ENCODE measurements around the gene PRM2.
"Not testable (repeated sequence)": the region's sequence is repeated elsewhere in the genome, so short reads cannot be mapped to it uniquely, and the experiment has no call there.

PRM2 gene

GRCh38 chr16:11307639-11308492, 31.6 kb upstream of the PRM2 start:
- DNase-seq (ENCODE audit: low read depth), result no peak

- no peak for DNase-seq (ENCODE audit: low read depth)
Measured at GRCh38 chr16:11306997-11307638, 30.8 kb upstream of the PRM2 start.

- DNase-seq (ENCODE audit: low read depth), result no peak
Measured at GRCh38 chr16:11306381-11306780, 30.1 kb upstream of the PRM2 start.

GRCh38 chr16:11303405-11304138, 27.3 kb upstream of the PRM2 start:
- no peak for DNase-seq (ENCODE audit: low read depth)

GRCh38 chr16:11302977-11303376, 26.7 kb upstream of the PRM2 start:
- DNase-seq (ENCODE audit: low read depth), result no peak

GRCh38 chr16:11301645-11302501, 25.6 kb upstream of the PRM2 start:
- no peak for DNase-seq (ENCODE audit: low read depth)

GRCh38 chr16:11300560-11300892, 24.2 kb upstream of the PRM2 start:
- no peak for DNase-seq (ENCODE audit: low read depth)

GRCh38 chr16:11299865-11300559, 23.7 kb upstream of the PRM2 start:
- no peak for DNase-seq (ENCODE audit: low read depth)

GRCh38 chr16:11298950-11299547, 22.8 kb upstream of the PRM2 start:
- not testable (repeated sequence) for DNase-seq (ENCODE audit: low read depth)

- no peak for DNase-seq (ENCODE audit: low read depth)
Measured at GRCh38 chr16:11298143-11298900, 22.0 kb upstream of the PRM2 start.

GRCh38 chr16:11297492-11298142, 21.3 kb upstream of the PRM2 start:
- DNase-seq (ENCODE audit: low read depth), result peak; percentile 17

GRCh38 chr16:11296706-11297491, 20.6 kb upstream of the PRM2 start:
- no peak for DNase-seq (ENCODE audit: low read depth)

GRCh38 chr16:11296351-11296705, 20.0 kb upstream of the PRM2 start:
- no peak for DNase-seq (ENCODE audit: low read depth)

- no peak for DNase-seq (ENCODE audit: low read depth)
Measured at GRCh38 chr16:11295672-11296071, 19.4 kb upstream of the PRM2 start.

GRCh38 chr16:11292076-11292748, 15.9 kb upstream of the PRM2 start:
- no peak for DNase-seq (ENCODE audit: low read depth)

- DNase-seq (ENCODE audit: low read depth), result no peak
Measured at GRCh38 chr16:11291091-11291703, 14.9 kb upstream of the PRM2 start.

- DNase-seq (ENCODE audit: low read depth), result no peak
Measured at GRCh38 chr16:11290102-11290893, 14.0 kb upstream of the PRM2 start.

Measured in stimulated activated CD8-positive, alpha-beta memory T cell treated with anti-CD3 and anti-CD28 coated beads, Interleukin-15, amount 100 ng/mL, for 24 hours (primary cell).